Right lobe of liver (tissue), 4 donors: ENCODE data around the gene PIEZO2.

ENCODE experiments used
- POLR2A ChIP-seq: fragments of 450-650 bp; IDR thresholded peaks from one replicate; pipeline ENCODE4 v1.6.1; 2017; ENCODE audit warnings: antibody characterized with exemption, mild to moderate bottlenecking
- TF ChIP-seq, protein P1 (sequence below), 4 donors: fragments of 200-600 bp in 3 of 4; fragments of 450-650 bp in 1 of 4; IDR thresholded peaks; one replicate each; pipeline versions ENCODE4 v1.5.1 to v1.8.0; 2016 to 2022; ENCODE audit warnings: antibody characterized with exemption in 4 of 4, mild to moderate bottlenecking in 2 of 4
- donor health status: DM: no; HTN: no; CAD: no.
- donor health status: DM: no; HTN: no; CAD: no.
- donor health status: DM: no; HTN: yes; CAD: no.

DNA sequence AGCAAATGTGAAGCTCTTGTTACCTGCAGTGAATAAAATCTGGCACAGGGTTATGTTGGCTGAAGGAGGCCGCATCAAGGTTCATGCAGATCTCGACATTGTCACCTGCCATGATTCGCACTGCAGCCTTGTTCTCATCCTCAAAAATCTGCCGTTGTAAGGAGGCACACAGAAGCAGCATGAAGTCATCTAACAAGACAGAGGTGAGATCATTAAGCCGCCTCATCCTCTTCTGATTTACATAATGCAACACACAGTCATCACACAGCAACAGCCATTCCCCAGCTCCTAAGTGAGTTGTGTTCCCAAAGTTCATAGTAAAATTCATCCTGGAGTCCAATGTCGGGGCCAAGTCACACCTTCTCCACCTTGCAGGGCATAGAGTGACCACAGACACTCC lies 391.4 kb downstream of the PIEZO2 start:
- TF ChIP-seq, protein P1, sequence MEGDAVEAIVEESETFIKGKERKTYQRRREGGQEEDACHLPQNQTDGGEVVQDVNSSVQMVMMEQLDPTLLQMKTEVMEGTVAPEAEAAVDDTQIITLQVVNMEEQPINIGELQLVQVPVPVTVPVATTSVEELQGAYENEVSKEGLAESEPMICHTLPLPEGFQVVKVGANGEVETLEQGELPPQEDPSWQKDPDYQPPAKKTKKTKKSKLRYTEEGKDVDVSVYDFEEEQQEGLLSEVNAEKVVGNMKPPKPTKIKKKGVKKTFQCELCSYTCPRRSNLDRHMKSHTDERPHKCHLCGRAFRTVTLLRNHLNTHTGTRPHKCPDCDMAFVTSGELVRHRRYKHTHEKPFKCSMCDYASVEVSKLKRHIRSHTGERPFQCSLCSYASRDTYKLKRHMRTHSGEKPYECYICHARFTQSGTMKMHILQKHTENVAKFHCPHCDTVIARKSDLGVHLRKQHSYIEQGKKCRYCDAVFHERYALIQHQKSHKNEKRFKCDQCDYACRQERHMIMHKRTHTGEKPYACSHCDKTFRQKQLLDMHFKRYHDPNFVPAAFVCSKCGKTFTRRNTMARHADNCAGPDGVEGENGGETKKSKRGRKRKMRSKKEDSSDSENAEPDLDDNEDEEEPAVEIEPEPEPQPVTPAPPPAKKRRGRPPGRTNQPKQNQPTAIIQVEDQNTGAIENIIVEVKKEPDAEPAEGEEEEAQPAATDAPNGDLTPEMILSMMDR (IDR thresholded peaks at IDR 0.05): no peak
- no peak for TF ChIP-seq POLR2A
